Panc1 (cell line): Measurements from ENCODE around the gene STK32C.

Experiments
- CTCF ChIP-seq: fragments of 450-650 bp; IDR thresholded peaks from 2 replicates; pipeline ENCODE4 v1.5.1; 2017; ENCODE audit warnings: mild to moderate bottlenecking
- TCF7L2 ChIP-seq: IDR thresholded peaks from 2 replicates; pipeline ENCODE4 v1.6.1; 2011; ENCODE audit warnings: mild to moderate bottlenecking, low read depth, low read length, inconsistent platforms

- no peak for TF ChIP-seq CTCF
- no peak for TF ChIP-seq TCF7L2
Measured at GRCh38 chr10:132204078-132204780, 103.5 kb downstream of the STK32C start.
